Thymus (tissue), 11 donors: ENCODE results near the gene WDR1. TPM values are rescaled to one million over a fixed set of nuclear protein-coding genes. Genes with fewer than 3 reads are reported as not detected.

Source experiments
- DNase-seq, 9 donors: peaks; one replicate each; pipeline ENCODE4 v3.0.0-alpha.2; 2013; ENCODE audit warnings: low spot score in 9 of 9, low read depth in 6 of 9, missing footprints in 1 of 9
- H3K27ac ChIP-seq, 2 donors: one replicate each; pipeline ENCODE4 v1.5.1; 2013; ENCODE audit warnings: control low read depth in 1 of 2, low read depth in 1 of 2, low read length in 1 of 2, mild to moderate bottlenecking in 1 of 2, moderate library complexity in 1 of 2
- H3K27me3 ChIP-seq, 2 donors: one replicate each; pipeline ENCODE4 v1.5.1; 2013; ENCODE audit warnings: low read length in 1 of 2; ENCODE audit not compliant: control insufficient read depth in 2 of 2, insufficient read depth in 1 of 2
- H3K36me3 ChIP-seq, 2 donors: one replicate each; pipeline ENCODE4 v1.5.1; 2013; ENCODE audit warnings: low read length in 1 of 2, mild to moderate bottlenecking in 1 of 2, moderate library complexity in 1 of 2; ENCODE audit not compliant: control insufficient read depth in 2 of 2, insufficient read depth in 2 of 2
- H3K4me1 ChIP-seq, 2 donors: one replicate each; pipeline ENCODE4 v1.5.1; 2013; ENCODE audit warnings: low read length in 2 of 2; ENCODE audit not compliant: control insufficient read depth in 2 of 2, insufficient read depth in 2 of 2
- H3K4me3 ChIP-seq, 2 donors: one replicate each; pipeline ENCODE4 v1.5.1; 2013; ENCODE audit warnings: low read length in 2 of 2, control low read depth in 1 of 2, mild to moderate bottlenecking in 1 of 2
- H3K9me3 ChIP-seq, 2 donors: one replicate each; pipeline ENCODE4 v1.5.1; 2013; ENCODE audit warnings: low read length in 1 of 2, mild to moderate bottlenecking in 1 of 2; ENCODE audit not compliant: control insufficient read depth in 2 of 2, insufficient read depth in 1 of 2
- WGBS: extraction: QIAGEN DNeasy Blood & Tissue Kit; methylation state at CpG from one replicate; pipeline ENCODE4 v1.1.7; 2013; 5-methylcytosine and 5-hydroxymethylcytosine counted together
- polyA plus RNA-seq: library from polyadenylated mRNA; stranded (reverse); fragments of 200-250 nt; gene quantifications from one replicate; pipeline ENCODE4 v1.2.3, GENCODE V29; 2013
- total RNA-seq: library from RNA; stranded (reverse); fragments of 120-200 nt; gene quantifications from one replicate; pipeline ENCODE4 v1.2.4, GENCODE V29; 2013
- donor health status: healthy.

The WDR1 gene
- total and polyA plus RNA-seq, 2 donors: 141 to 166 TPM

DNA sequence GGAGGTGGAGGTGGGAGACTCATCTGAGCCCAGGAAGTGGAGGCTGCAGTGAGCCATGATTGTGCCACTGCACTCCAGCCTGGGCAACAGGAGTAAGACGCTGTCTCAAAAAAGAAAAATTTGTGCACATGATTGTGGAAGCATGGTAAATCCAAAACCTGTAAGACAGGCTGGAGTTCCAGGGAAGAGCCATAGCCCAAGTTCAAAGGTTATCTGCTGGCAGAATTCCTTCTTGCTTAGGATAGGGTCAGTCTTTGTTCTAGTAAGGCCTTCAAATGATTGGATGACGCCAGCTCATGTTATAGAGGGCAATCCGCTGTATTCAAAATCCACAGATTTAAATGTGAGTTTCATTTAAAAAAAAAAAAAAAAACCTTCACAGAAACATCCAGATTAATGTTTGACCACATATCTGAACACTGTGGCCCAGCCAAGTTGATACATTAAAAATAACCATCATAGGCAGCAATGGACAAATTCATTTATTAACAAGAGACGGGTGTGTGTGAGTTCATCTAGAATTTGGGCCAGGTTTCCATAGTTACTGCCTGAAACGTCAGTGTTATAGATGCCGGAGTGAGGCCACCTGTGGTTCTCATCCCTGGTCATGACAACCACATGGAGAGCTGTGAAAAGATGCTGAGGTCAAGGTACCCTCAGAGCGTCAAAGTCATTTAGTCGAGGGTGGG lies 60.1 kb downstream of the WDR1 start:
- Histone ChIP-seq H3K4me1 (no peaks in the 10 kb centered on the region), H3K4me3 (no peak overlapping the region), H3K27me3 (no peaks in the 10 kb centered on the region), H3K9me3 (no peaks in the 10 kb centered on the region), H3K27ac (no peak overlapping the region), H3K36me3 (no peaks in the 10 kb centered on the region)
- DNase-seq: no peak
- 98% methylated on average over 8 of the region's 8 CpGs for WGBS

DNA sequence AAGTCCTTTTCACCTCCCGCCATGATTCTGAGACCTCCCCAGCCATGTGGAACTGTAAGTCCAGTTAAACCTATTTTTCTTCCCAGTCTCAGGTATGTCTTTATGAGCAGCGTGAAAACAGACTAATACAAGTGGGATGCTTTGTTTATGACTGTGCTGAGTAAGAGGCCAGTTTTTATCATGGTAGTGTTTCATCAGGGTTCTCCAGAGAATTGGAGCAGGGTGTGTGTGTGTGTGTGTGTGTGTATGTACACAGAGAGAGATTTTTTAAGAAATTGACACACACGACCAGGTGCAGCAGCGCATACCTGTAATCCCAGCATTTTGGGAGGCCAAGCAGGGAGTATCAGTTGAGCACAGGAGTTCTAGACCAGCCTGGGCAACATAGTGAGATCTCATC lies 60.7 kb downstream of the WDR1 start:
- WGBS: 95% methylated on average over 4 of the region's 4 CpGs
- Histone ChIP-seq H3K27ac (no peak overlapping the region), H3K4me1 (no peaks in the 10 kb centered on the region), H3K9me3 (no peaks in the 10 kb centered on the region), H3K4me3 (no peak overlapping the region), H3K36me3 (no peaks in the 10 kb centered on the region), H3K27me3 (no peaks in the 10 kb centered on the region)
- DNase-seq: no peak

DNA sequence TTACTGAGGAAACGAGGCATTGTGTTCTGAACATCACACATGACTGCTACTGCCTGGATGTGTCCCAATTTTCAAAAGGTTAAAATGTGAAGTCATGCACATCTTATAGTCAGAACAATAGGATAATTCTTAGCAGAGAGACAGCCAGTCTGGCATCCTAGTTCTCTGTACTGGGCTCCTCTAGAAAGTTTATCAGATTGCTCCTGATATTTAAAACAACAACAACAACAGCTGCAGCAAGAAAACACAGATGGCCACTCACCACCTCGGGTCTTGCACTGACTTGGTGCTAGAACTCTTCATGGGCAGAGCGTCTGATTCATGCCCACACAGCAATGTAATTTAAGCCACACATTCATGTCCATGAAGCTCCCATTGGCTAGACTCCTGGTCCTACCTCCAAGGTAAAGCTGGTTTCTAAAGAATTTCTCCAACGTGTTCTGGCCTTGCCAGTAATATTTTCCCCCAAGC lies 62.0 kb downstream of the WDR1 start:
- Histone ChIP-seq H3K9me3 (no peaks in the 10 kb centered on the region), H3K4me1 (peaks cover 5 to 8% of the 10 kb centered on the region in 2 donors), H3K36me3 (no peaks in the 10 kb centered on the region), H3K27me3 (no peaks in the 10 kb centered on the region), H3K27ac (no peak overlapping the region), H3K4me3 (no peak overlapping the region)
- no peak for DNase-seq
- WGBS: 90% methylated on average over 4 of the region's 4 CpGs

DNA sequence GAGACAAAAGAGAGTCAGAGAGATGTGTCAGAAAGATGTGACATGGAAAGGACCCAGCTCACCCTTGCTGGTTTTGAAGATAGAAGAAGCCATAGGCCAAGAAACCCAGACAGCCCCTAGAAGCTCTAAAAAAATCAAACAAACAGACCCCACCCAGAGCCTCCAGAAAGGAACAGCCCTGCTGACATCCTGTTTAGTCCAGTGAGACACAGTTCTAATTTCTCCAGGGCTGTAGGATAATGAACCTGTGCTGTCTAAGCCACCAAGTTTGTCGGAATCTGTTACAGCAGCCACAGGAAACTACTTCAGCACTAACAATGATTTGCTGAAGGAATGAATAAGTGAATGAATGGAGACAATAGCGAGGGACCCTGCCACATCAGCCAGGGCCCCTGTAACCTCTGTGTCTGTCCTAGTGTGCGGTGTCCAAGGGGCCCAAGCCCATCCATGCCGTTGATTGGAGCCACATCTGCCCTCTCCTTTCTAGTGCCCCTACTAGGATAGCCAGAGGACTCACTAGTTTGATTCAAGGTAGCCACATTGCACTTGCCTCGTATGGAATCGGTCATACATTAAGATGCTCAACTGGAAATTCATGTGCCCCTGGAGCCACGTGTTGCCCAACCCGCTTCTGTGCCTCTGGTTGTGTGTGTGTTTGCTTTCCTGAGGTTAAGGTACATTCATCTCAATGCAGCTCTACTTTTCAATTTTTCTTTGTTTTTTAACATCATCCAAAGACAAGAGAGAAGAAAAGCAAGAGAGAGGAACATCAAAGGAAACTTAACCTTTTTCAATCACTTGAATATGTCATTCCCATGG lies 62.8 kb downstream of the WDR1 start:
- no peak overlapping the region for H3K27ac ChIP-seq
- no peak for DNase-seq

DNA sequence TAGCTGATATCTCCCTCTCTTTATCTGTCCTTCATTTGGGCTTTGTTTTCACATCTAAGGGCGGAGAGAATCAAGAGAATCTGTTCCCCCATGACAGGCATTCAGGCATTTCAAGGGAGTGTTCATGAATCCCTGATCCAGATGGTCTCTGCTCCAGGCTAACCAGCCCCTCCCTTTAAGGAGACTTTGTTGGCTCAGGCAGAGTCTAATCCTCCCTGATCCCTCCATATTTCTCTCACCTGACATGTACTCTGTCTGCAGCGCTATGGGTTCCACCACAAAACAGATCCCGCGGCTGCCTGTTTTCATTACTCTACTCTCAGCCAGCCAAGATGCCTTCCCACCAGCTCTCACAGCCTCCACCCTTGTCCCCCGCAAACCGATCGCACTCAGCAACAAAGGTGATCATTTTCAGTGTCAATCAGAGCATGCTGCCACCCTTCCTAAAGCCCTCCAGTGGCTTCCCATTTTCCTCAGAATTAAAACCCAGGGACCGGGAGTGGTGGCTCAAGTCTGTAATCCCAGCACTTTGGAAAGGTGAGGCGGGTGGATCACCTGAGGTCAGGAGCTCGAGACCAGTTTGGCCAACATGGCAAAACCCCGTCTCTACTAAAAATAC lies 65.0 kb downstream of the WDR1 start:
- no peaks in the 10 kb centered on the region for H3K27me3 ChIP-seq
- no peaks in the 10 kb centered on the region for H3K9me3 ChIP-seq
- WGBS: 69% methylated on average over 11 of the region's 11 CpGs
- H3K27ac ChIP-seq: no peak overlapping the region
- H3K4me3 ChIP-seq: no peak overlapping the region
- H3K36me3 ChIP-seq: no peaks in the 10 kb centered on the region
- peaks cover 5 to 9% of the 10 kb centered on the region in 2 donors for H3K4me1 ChIP-seq
- DNase-seq: no peak

More for the DNA sequence above, 62.8 kb downstream of the WDR1 start:
- H3K9me3 ChIP-seq: no peaks in the 10 kb centered on the region
- no peak overlapping the region for H3K4me3 ChIP-seq
- WGBS: 97% methylated on average over 8 of the region's 8 CpGs
- H3K27me3 ChIP-seq: no peaks in the 10 kb centered on the region
- H3K36me3 ChIP-seq: no peaks in the 10 kb centered on the region
- H3K4me1 ChIP-seq: peaks cover 5 to 9% of the 10 kb centered on the region in 2 donors

DNA sequence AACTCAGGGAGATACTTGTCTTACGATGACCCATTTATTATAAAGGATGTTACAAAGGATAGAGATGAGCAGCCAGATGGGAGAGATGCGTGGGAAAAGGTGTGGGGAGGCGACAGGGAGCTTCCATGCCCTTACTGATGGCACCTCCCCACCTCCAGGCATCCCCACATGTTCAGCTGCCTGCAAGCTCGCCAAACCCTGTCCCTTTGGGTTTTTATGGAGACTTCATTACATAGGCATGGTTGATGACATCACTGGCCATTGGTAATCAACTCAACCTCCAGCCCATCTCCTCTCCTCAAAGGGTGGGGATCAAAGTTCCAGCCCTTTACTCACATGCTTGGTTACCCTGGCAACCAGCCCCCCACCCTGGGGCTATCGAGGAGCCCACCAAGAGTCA lies 65.9 kb downstream of the WDR1 start:
- H3K27ac ChIP-seq: no peak overlapping the region
- peaks cover 5 to 9% of the 10 kb centered on the region in 2 donors for H3K4me1 ChIP-seq
- WGBS: 90% methylated on average over 5 of the region's 5 CpGs
- no peaks in the 10 kb centered on the region for H3K27me3 ChIP-seq
- no peaks in the 10 kb centered on the region for H3K9me3 ChIP-seq
- no peaks in the 10 kb centered on the region for H3K36me3 ChIP-seq
- DNase-seq: no peak
- no peak overlapping the region for H3K4me3 ChIP-seq

DNA sequence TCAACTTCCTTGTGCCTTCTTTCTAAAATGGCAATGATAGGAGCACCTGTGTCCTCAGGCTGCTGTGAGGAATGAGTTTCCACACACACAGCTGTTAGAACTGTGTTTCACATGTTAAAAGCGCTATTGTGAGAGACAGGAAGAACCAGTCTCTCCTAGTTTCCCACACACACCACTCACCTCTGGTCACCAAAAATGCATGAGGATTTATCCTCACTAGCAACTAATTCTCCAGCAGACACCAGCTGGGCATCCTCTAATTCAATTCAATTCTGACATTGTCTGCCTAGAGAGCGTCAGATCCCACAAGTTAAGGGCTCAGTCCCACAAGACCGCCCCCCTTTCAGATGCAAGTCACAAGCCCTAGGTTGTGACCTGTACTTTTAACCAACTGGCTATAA lies 66.3 kb downstream of the WDR1 start:
- no peak for DNase-seq

DNA sequence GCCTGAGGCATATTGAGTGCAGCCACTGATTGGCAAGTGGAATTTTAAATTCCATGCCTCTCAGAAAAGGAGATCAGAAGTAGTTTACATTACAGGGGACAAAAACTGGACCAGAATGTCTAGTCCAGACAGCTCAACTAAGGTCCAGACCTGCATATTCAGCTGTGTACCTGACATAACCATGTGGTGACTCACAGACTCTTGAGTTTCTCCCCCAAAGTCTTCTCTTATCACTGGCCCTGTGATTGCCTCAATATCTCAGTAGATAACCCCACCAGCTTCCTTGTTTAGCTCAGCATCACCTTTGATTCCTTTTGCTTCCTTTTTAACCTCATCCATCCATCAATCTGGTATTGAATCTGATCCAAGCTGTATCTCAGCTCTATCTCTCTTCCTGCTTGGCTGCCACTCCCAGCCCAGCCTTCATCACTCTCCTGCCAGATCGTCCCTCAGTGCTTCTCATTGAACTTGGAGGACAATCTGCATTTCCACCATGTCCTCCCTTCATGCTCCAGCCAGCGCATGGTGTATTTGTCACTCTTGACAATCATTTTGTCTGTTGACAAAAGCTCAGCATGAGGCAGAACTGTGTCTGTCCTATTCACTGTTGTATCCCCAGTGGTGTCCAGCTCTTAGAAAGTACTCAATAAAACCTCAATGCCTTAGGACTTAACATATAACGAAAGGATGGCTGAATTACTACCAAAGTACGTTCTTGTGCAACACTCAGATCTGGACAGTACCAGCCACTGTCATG lies 67.5 kb downstream of the WDR1 start:
- no peak overlapping the region for H3K27ac ChIP-seq
- H3K27me3 ChIP-seq: no peaks in the 10 kb centered on the region
- H3K4me3 ChIP-seq: no peak overlapping the region
- peaks cover 5 to 9% of the 10 kb centered on the region in 2 donors for H3K4me1 ChIP-seq
- no peaks in the 10 kb centered on the region for H3K9me3 ChIP-seq
- WGBS: 70% methylated on average over 4 of the region's 4 CpGs
- no peaks in the 10 kb centered on the region for H3K36me3 ChIP-seq
- DNase-seq: no peak

More for the DNA sequence above, 66.3 kb downstream of the WDR1 start:
- H3K4me3 ChIP-seq: no peak overlapping the region
- no peaks in the 10 kb centered on the region for H3K36me3 ChIP-seq
- no peaks in the 10 kb centered on the region for H3K9me3 ChIP-seq
- 73% methylated on average over 3 of the region's 3 CpGs for WGBS
- no peaks in the 10 kb centered on the region for H3K27me3 ChIP-seq
- H3K27ac ChIP-seq: no peak overlapping the region
- peaks cover 5 to 9% of the 10 kb centered on the region in 2 donors for H3K4me1 ChIP-seq
